Loucy (cell line): Measurements from ENCODE around the gene ARHGAP42.

Experiments used
- H2AFZ ChIP-seq: fragments of 200-600 bp; sonication (generic); 2 replicates; pipeline ENCODE4 v1.6.0; 2016; ENCODE audit warnings: antibody characterized with exemption, mild to moderate bottlenecking, low read length, moderate library complexity
- H3F3A ChIP-seq: fragments of 200-600 bp; 2 replicates; pipeline ENCODE4 v1.6.0; 2016; ENCODE audit warnings: antibody characterized with exemption, low read depth, mild to moderate bottlenecking
- H3K27me3 ChIP-seq: fragments of 200-600 bp; sonication (generic); 2 replicates; pipeline ENCODE4 v1.6.1; 2014; ENCODE audit warnings: low read length, mild to moderate bottlenecking; ENCODE audit not compliant: insufficient read depth, poor library complexity, severe bottlenecking
- H3K36me3 ChIP-seq: fragments of 200-600 bp; sonication (generic); 2 replicates; pipeline ENCODE4 v1.6.1; 2016; ENCODE audit warnings: low read length; ENCODE audit not compliant: insufficient read depth
- H3K4me1 ChIP-seq: fragments of 200-600 bp; sonication (generic); 2 replicates; pipeline ENCODE4 v1.5.1; 2014; ENCODE audit warnings: low read length, mild to moderate bottlenecking; ENCODE audit not compliant: insufficient read depth, poor library complexity, severe bottlenecking
- H3K4me2 ChIP-seq: fragments of 200-600 bp; sonication (generic); 2 replicates; pipeline ENCODE4 v1.6.0; 2014; ENCODE audit warnings: antibody characterized with exemption, low read length, low read depth, mild to moderate bottlenecking; ENCODE audit not compliant: poor library complexity, severe bottlenecking
- H3K4me3 ChIP-seq: fragments of 200-600 bp; sonication (generic); 2 replicates; pipeline ENCODE4 v1.5.1; 2014; ENCODE audit warnings: low read length, mild to moderate bottlenecking, mixed read lengths; ENCODE audit not compliant: poor library complexity, severe bottlenecking
- H3K79me2 ChIP-seq: fragments of 200-600 bp; sonication (generic); 2 replicates; pipeline ENCODE4 v1.6.1; 2014; ENCODE audit warnings: low read length; ENCODE audit not compliant: insufficient read depth
- H3K9ac ChIP-seq: fragments of 200-600 bp; sonication (generic); 2 replicates; pipeline ENCODE4 v1.6.0; 2014; ENCODE audit warnings: mild to moderate bottlenecking, low read depth, low read length, moderate library complexity; ENCODE audit not compliant: poor library complexity, severe bottlenecking
- H3K9me2 ChIP-seq: fragments of 200-600 bp; sonication (generic); replicated peaks from 2 replicates; pipeline ENCODE4 v1.6.1; 2016; ENCODE audit warnings: low read depth, low read length, mixed read lengths
- H3K9me3 ChIP-seq: fragments of 200-600 bp; sonication (generic); 2 replicates; pipeline ENCODE4 v1.6.1; 2014; ENCODE audit warnings: mild to moderate bottlenecking, antibody characterized with exemption, low read length, low read depth; ENCODE audit not compliant: insufficient read depth
- H4K20me1 ChIP-seq: fragments of 200-600 bp; sonication (generic); 2 replicates; pipeline ENCODE4 v1.6.0; 2014; ENCODE audit warnings: antibody characterized with exemption, low read length, mild to moderate bottlenecking; ENCODE audit not compliant: insufficient read depth, poor library complexity, severe bottlenecking
- EZH2phosphoT487 ChIP-seq: fragments of 200-600 bp; IDR thresholded peaks from 2 replicates; pipeline ENCODE4 v1.6.1; 2018; ENCODE audit warnings: antibody characterized with exemption, mild to moderate bottlenecking, moderate library complexity, borderline replicate concordance
- TF ChIP-seq, protein P1 (sequence below): fragments of 200-600 bp; sonication (generic); conservative IDR thresholded peaks from 2 replicates; pipeline ENCODE4 v1.5.1; 2014; ENCODE audit warnings: mild to moderate bottlenecking, antibody characterized with exemption, low read length

The ARHGAP42 gene

GRCh38 chr11:100676901-100677300 lies 10.2 kb upstream of the ARHGAP42 start:
- TF ChIP-seq, protein P1, sequence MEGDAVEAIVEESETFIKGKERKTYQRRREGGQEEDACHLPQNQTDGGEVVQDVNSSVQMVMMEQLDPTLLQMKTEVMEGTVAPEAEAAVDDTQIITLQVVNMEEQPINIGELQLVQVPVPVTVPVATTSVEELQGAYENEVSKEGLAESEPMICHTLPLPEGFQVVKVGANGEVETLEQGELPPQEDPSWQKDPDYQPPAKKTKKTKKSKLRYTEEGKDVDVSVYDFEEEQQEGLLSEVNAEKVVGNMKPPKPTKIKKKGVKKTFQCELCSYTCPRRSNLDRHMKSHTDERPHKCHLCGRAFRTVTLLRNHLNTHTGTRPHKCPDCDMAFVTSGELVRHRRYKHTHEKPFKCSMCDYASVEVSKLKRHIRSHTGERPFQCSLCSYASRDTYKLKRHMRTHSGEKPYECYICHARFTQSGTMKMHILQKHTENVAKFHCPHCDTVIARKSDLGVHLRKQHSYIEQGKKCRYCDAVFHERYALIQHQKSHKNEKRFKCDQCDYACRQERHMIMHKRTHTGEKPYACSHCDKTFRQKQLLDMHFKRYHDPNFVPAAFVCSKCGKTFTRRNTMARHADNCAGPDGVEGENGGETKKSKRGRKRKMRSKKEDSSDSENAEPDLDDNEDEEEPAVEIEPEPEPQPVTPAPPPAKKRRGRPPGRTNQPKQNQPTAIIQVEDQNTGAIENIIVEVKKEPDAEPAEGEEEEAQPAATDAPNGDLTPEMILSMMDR = no peak
- no peak for TF ChIP-seq EZH2phosphoT487
- no peaks in the 10 kb centered on the region for H3K36me3 ChIP-seq
- H3K9ac ChIP-seq = no peak overlapping the region
- H3K79me2 ChIP-seq = no peaks in the 10 kb centered on the region
- H3F3A ChIP-seq = no peaks in the 10 kb centered on the region
- no peak overlapping the region for H2AFZ ChIP-seq
- H3K9me2 ChIP-seq = no peaks in the 10 kb centered on the region
- no peak overlapping the region for H3K4me3 ChIP-seq
- H3K27me3 ChIP-seq = no peaks in the 10 kb centered on the region
- no peak overlapping the region for H3K4me2 ChIP-seq
- H3K4me1 ChIP-seq = no peaks in the 10 kb centered on the region
- no peaks in the 10 kb centered on the region for H3K9me3 ChIP-seq
- no peaks in the 10 kb centered on the region for H4K20me1 ChIP-seq

DNA sequence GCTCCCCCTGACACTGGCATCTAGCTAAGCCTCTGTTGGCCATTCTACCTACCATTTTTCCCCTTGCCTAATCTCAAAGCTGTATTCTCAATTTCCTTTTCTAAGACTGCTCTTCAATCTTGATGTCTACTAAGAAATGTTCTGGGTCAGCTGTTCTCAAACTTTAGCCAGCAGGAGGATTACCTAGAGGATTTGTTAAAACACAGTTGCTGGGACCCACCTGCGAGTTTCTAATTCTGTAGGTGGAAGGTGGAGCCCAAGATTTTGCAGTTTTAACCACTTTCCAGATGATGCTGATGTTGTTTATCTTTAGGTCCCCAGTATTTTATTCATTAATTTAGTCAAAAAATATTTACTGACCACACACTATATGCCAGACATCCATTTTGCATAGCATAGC lies 9.3 kb upstream of the ARHGAP42 start:
- H3K36me3 ChIP-seq = no peaks in the 10 kb centered on the region
- H3K4me1 ChIP-seq = no peaks in the 10 kb centered on the region
- no peaks in the 10 kb centered on the region for H3K9me2 ChIP-seq
- H2AFZ ChIP-seq = no peak overlapping the region
- H3K4me3 ChIP-seq = no peak overlapping the region
- H3K9me3 ChIP-seq = no peaks in the 10 kb centered on the region
- H4K20me1 ChIP-seq = no peaks in the 10 kb centered on the region
- H3K9ac ChIP-seq = no peak overlapping the region
- H3F3A ChIP-seq = no peaks in the 10 kb centered on the region
- H3K79me2 ChIP-seq = no peaks in the 10 kb centered on the region
- no peak overlapping the region for H3K4me2 ChIP-seq
- no peaks in the 10 kb centered on the region for H3K27me3 ChIP-seq
- TF ChIP-seq EZH2phosphoT487 = no peak
- TF ChIP-seq, protein P1 = no peak

- Histone ChIP-seq H3K36me3 (no peaks in the 10 kb centered on the region), H3K4me2 (no peak overlapping the region), H4K20me1 (no peaks in the 10 kb centered on the region), H3K9ac (no peak overlapping the region), H3K4me1 (no peaks in the 10 kb centered on the region), H3K9me2 (no peaks in the 10 kb centered on the region), H2AFZ (no peak overlapping the region), H3K4me3 (no peak overlapping the region), H3F3A (no peaks in the 10 kb centered on the region), H3K79me2 (no peaks in the 10 kb centered on the region), H3K27me3 (no peaks in the 10 kb centered on the region), H3K9me3 (no peaks in the 10 kb centered on the region)
- TF ChIP-seq, protein P1 = no peak
- TF ChIP-seq EZH2phosphoT487 = no peak
Observed at GRCh38 chr11:100680070-100680469, 7.0 kb upstream of the ARHGAP42 start.
